ENCODE data around the gene UTS2B.
"Not testable (repeated sequence)": the region's sequence is repeated elsewhere in the genome, so short reads cannot be mapped to it uniquely, and the experiment has no call there.

Gene UTS2B

DNA sequence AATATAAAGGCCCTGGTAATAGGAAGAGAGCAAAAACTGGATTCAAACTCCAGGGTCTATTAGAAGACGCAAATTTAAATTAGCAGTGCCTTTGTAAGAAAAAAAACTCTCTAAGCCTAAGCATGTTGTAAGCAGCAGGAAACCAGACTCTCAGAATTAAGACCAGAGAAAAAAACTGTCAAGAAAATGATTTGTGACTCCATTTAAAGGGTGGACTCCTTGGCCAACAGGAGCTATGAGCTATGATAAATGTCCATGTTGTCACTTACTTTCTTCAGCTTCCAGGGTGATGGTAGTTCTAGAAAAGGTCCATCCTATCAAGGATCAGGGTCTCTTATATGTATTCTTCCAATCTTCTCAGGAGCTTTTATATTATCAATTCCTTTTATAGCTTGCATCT is 36.0 kb downstream of the UTS2B start:
- no peak for DNase-seq
- intact Hi-C loops (cut with DNase I), result no loop called here

DNA sequence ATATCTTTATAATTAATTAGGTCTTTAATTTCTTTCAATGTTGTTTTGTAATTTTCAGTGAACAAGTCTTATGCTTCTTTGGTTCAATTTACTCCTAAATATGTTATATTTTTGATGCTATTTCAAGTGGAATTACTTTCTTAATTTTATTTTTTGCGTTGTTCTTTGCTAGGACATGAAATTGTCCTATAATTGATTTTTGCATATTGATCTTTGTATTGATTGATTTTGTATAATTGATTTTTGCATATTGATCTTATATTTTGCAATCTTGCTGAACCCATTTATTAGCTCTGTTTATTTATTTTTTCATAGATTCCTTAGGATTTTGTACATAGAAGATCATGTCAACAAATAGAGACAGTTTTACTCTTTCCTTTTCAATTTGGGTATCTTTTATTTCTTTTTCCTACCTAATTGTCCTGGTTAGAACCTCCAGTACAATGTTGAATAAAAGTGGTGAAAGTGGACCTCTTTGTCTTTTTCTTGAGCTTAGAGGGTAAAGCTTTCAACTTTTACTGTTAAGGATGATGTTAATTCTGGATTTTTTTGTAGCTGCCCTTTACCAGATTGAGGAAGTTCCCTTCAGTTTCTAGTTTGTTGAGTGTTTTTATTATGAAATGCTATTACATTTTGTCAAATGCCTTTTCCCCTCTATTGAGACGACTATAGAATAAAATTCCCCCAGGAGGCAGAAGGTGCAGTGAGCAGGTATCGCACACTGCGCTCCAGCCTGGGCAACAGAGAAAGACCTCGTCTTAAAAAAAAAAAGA is 37.9 kb downstream of the UTS2B start:
- no peak for DNase-seq
- intact Hi-C loops (cut with DNase I), result no loop called here

DNA sequence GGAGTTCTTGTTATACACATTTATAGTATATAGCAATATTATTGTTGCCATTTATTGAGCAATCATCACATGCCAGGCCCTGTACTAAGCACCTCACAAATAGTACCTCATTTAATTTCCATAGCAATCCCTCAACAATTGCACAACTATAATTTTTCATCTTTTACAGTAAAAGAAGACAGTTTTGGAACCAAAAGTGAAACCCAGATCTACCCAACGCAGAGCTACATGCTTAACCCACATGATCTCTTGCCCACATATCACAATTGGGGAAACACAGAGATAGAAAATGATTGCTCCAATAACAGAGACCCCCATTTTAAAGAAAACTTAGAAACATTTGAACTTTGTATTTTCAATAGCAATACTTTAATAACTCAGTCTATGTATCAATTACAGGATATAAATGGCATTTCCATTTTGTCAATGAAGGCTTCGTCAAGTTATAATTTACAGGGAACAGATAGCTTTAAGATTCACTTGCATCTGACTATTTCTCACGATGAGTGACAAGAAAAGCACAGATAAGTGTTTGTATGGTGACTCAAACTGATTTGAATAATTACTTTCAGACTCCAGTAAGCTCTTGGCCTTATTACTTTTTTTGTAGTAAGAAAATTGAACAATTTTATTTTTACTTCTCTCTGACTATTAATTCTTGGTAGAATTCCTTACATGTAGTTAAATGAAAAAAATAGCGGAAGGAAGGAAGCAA is 39.9 kb downstream of the UTS2B start:
- intact Hi-C loops (cut with DNase I), result no loop called here
- DNase-seq, result no peak

GRCh38 chr3:191283400-191283799 is 46.9 kb downstream of the UTS2B start:
- DNase-seq, result no peak
- intact Hi-C loops (cut with DNase I), result no loop called here

- DNase-seq, result no peak
- intact Hi-C loops (cut with DNase I), result no loop called here
These were observed 47.8 kb downstream of the UTS2B start for GRCh38 chr3:191282251-191283185.

- no peak for DNase-seq
- intact Hi-C loops (cut with DNase I), result no loop called here
These were observed 49.4 kb downstream of the UTS2B start for GRCh38 chr3:191280882-191281281.

DNA sequence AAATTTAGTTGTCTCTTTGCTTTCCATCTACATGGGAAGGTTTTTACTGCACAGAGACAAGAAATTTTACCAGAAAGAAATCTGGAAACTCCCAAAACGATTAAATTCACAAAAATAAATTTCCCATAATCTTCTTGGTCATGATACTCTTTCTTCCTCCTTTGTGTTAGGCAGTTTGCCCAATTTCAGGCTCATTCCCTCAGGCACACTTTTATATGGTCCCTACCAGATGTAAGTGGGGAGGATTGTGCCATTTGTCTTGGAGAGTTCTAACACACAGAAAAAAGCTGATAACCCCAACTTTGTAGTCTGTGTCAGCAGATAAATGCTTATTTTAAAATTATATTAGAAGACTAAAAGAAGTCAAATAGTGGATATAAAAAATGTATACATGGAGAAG is 50.2 kb downstream of the UTS2B start:
- DNase-seq, result no peak
- intact Hi-C loops (cut with DNase I), result no loop called here

DNA sequence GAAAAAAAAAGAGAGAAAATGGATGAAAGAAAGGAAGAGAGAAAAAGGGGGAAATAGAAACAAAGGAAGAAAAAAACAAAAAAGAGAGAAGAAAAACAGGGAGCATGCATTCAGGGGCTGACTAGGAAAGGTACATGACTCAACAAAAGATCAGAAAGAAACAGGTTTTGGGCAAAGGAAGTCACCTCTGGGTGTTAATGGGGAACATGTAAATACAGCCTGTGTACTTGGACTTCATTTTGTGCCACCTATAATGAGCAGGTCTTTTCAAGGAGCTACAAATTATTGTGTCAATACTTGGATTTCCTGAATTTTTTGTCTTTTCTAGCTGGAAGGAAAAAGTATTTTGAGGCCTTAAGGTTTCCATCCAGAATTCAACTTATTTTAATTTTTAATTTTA is 54.6 kb downstream of the UTS2B start:
- DNase-seq, result no peak
- intact Hi-C loops (cut with DNase I), result no loop called here

- intact Hi-C loops (cut with DNase I); DNase-seq: not testable (repeated sequence)
These were observed 55.1 kb downstream of the UTS2B start for GRCh38 chr3:191275244-191275643.

- intact Hi-C loops (cut with DNase I), result no loop called here
- no peak for DNase-seq
These were observed 60.8 kb downstream of the UTS2B start for GRCh38 chr3:191269289-191270085.

GRCh38 chr3:191268737-191269136 is 61.6 kb downstream of the UTS2B start:
- intact Hi-C loops (cut with DNase I), result no loop called here
- no peak for DNase-seq

DNA sequence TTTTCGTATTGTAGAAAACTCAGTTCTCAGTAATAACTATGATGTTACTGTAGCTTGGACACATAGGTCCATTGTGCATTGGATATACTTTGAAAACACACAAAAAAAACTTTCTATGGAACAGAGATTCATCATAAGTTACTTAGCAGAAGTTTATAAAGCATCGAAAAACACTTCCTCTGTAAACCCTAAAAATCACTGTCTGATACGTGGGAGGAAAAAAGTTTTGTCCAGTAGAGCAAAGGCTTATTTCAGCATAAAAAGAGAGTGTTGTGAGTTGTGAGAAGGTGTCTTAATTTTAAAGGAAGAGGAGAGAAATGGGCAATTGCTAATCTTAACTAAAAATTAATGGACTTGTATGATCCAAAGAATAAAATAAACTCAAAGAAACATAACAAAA is 66.5 kb downstream of the UTS2B start:
- intact Hi-C loops (cut with DNase I), result no loop called here
- DNase-seq, result no peak

GRCh38 chr3:191263365-191263764 is 67.0 kb downstream of the UTS2B start:
- DNase-seq, result no peak
- intact Hi-C loops (cut with DNase I), result no loop called here

- DNase-seq, result no peak
- intact Hi-C loops (cut with DNase I), result no loop called here
These were observed 67.7 kb downstream of the UTS2B start for GRCh38 chr3:191262650-191263049.

- DNase-seq, result no peak
- intact Hi-C loops (cut with DNase I), result no loop called here
These were observed 69.1 kb downstream of the UTS2B start for GRCh38 chr3:191261304-191261638.

- intact Hi-C loops (cut with DNase I), result no loop called here
- no peak for DNase-seq
These were observed 69.7 kb downstream of the UTS2B start for GRCh38 chr3:191260431-191261303.

GRCh38 chr3:191259486-191259885 is 70.8 kb downstream of the UTS2B start:
- DNase-seq, result no peak
- intact Hi-C loops (cut with DNase I), result no loop called here

- DNase-seq, result no peak
- intact Hi-C loops (cut with DNase I), result no loop called here
These were observed 73.0 kb downstream of the UTS2B start for GRCh38 chr3:191257286-191257685.

Measured in head of caudate nucleus (tissue), 42 donors.